Kidney tubule cell (primary cell): ENCODE measurements around the gene ZNF441.
"Not testable (repeated sequence)": the region's sequence is repeated elsewhere in the genome, so short reads cannot be mapped to it uniquely, and the experiment has no call there.

Experiments used
- DNase-seq: peaks from one replicate; pipeline ENCODE4 v3.0.0-alpha.2; 2018; ENCODE audit warnings: low spot score

The ZNF441 gene

DNA sequence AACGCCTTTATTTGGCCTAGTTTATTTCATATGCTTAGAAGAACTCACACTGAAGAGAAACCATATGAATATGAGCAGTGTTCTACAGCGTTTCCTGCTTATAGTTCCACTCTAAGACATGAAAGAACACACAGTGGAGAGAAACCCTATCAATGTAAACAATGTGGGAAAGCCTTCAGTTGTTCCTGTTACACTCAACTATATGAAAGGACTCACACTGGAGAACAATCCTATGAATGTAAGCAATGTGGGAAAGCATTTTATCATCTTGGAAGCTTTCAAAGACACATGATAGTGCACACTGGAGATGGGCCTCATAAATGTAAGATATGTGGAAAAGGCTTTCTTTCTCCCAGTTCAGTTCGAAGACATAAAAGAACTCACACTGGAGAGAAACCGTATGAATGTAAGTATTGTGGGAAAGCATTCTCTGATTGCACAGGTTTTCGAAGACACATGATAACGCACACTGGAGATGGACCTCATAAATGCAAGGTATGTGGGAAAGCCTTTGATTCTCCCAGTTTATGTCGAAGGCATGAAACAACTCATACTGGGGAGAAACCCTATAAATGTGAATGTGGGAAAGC lies 13.7 kb downstream of the ZNF441 start:
- DNase-seq, result no peak

DNA sequence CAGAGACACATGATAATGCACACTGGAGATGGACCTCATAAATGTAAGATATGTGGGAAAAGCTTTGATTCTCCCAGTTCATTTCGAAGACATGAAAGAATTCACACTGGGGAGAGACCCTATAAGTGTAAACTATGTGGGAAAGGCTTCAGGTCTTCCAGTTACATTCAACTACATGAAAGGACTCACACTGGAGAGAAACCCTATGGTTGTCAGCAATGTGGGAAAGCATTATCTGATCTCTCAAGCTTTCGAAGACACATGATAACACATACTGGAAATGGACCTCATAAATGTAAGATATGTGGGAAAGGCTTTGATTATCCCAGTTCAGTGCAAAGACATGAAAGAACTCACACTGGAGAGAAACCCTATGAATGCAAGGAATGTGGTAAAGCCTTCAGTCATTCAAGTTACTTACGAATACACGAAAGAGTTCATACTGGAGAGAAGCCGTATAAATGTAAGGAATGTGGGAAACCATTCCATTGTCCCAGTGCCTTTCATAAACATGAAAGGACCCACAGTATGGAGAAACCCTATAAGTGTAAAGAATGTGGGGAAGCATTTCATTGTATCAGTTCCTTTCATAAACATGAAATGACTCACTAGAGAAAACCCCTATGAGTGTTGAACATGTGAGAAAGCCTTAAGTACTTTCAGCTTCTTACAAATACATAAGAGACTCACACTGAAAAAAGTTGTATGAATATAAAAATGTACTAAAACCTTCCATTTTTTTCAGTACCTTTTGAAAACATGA lies 14.7 kb downstream of the ZNF441 start:
- DNase-seq, result no peak

- no peak for DNase-seq
Measured at GRCh38 chr19:11783767-11784166, 17.0 kb downstream of the ZNF441 start.

GRCh38 chr19:11784356-11784755 lies 17.6 kb downstream of the ZNF441 start:
- DNase-seq, result no peak

DNA sequence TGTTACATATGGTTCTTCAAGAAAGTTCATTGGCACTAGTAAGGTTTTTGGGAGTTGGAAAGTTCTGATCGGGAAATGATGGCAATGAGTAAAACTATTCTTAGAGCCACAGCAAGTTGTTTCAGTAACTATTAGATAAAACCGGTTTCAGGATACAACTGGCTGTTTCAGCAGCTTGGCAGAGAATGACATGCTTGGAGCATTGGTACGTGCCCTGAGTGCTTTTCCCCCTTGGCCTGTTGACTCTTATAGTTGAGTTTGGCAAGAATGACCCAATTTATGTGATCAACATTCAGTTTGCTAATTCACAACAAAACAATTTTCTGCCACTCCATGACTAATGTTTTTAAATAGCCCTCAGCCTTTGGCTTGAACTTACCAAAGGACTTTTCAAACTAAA lies 20.7 kb downstream of the ZNF441 start:
- no peak for DNase-seq

DNA sequence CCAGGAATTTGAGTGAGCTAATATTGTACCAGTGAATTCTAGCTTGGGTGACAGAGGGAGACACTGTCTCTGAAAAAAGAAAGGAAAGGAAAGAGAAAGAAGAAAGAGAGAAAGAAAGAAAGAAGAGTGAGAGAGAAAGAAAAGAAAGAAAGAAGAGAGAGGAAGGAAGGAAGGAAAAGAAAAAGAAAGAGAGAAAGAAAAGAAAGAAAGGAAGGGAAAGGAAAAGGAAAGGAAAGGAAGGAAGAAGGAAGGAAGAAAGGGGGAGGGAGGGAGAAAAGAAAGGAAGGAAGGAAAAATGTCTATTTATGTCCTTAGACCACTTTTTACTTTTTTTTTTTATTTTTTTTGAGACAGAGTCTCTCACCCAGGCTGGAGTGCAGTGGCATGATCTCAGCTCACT lies 26.1 kb downstream of the ZNF441 start:
- no peak for DNase-seq

DNA sequence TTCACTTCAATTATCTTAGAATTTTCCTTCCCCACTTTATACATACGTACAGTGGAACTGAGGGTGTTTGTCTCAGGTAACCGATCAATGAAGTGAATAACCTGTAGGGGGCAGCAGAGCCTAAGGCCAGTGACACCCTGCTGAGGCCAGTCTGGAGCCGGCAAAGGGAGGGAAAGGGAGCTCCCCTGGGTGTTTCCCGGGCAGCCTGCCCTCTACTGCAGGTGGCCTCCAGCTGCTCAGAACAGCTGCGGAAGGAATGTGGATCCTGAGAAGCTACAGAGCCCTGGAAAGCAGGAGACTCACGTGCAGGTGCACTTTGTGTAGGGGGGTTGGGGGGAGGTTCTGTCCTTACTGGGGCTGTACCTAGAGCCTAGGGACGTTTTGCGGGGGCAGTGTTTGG lies 30.7 kb downstream of the ZNF441 start:
- DNase-seq, result peak; percentile 91

GRCh38 chr19:11798391-11799330 lies 31.9 kb downstream of the ZNF441 start, which contains the start of gene ZNF491:
Gene ZNF491, plus strand, starts transcription at chr19:11798523. Its CDS starts 7,431 bp downstream, at chr19:11805954.
- DNase-seq, result peak; percentile 92

- DNase-seq, result no peak
Measured at GRCh38 chr19:11806354-11807098, 39.7 kb downstream of the ZNF441 start.

DNA sequence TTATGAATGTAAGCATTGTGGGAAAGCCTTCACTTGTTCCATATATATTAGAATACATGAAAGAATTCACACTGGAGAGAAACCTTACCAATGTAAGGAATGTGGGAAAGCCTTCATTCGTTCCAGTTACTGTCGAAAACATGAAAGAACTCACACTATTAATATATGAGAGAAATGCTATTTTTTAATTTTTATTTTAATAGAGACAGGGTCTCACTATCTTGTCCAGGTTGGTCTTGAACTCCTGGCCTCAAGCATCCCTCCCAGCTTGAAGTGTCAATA lies 40.2 kb downstream of the ZNF441 start:
- DNase-seq, result no peak

GRCh38 chr19:11813703-11814028 lies 46.9 kb downstream of the ZNF441 start:
- no peak for DNase-seq

GRCh38 chr19:11814029-11814699 lies 47.4 kb downstream of the ZNF441 start, which contains the start of gene ZNF440:
Gene ZNF440, plus strand, starts transcription at chr19:11814273. Its CDS starts 175 bp downstream, at chr19:11814448.
- DNase-seq, result peak; percentile 96

- DNase-seq, result peak; percentile 56
Measured at GRCh38 chr19:11814700-11815035, 47.9 kb downstream of the ZNF441 start.

- DNase-seq, result peak; percentile 78
Measured at GRCh38 chr19:11821474-11822109, 54.8 kb downstream of the ZNF441 start.

DNA sequence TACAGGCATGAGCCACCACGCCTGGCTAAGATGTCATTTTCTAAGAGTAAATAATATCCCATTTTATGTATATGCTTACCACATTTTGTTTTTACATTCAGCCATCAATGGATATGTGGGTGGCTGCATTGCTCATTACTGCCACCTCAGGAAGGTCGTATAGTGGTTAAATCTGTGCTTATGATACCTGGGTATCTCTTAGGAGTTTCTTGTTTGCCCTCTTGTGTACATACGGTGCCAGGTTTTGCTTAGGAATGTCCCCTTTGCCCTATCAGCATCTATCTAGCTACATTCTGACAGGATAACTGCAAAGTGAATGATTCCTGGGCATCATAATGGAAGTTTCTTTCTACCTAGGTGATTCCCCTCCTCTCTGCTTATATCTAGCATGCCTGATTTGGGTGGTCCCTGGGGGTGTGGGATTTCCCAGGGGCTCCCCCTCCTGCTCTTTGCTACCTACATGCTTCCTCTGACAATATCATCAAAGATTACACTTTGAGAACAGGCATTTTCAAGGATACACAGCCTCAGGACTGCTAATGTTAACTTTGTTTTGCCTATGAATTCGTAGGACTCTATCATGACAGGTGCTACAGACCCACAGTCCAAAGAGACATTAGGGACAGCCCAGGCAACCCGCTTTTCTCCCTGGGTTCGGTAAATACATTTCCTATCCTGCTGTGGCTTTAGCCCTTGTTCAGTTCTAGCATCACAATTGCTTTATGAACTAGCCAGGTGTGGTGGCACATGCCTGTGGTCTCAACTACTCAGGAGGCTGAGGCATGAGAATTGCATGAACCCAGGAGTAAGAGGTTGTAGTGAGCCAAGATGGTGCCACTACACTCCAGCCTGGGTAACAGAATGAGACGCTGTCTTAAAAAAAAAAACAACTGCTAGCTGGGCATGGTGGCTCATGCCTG lies 62.4 kb downstream of the ZNF441 start:
- DNase-seq, result not testable (repeated sequence)

GRCh38 chr19:11832253-11832912 lies 65.6 kb downstream of the ZNF441 start:
- DNase-seq, result no peak

GRCh38 chr19:11833541-11833940 lies 66.7 kb downstream of the ZNF441 start:
- DNase-seq, result no peak
